ENCODE results near the gene EOGT.

Gene EOGT

GRCh38 chr3:68963891-68964290 lies 49.6 kb downstream of the EOGT start:
- in situ Hi-C loops (cut with HindIII; ENCODE audit: low sequenced_read_pairs), result no loop called here

- in situ Hi-C loops (cut with HindIII; ENCODE audit: low sequenced_read_pairs), result no loop called here
Observed at GRCh38 chr3:68963376-68963775, 50.1 kb downstream of the EOGT start.

- in situ Hi-C loops (cut with HindIII; ENCODE audit: low sequenced_read_pairs), result no loop called here
Observed at GRCh38 chr3:68958932-68959331, 54.6 kb downstream of the EOGT start.

- in situ Hi-C loops (cut with HindIII; ENCODE audit: low sequenced_read_pairs), result no loop called here
Observed at GRCh38 chr3:68957895-68958294, 55.6 kb downstream of the EOGT start.

GRCh38 chr3:68953816-68954444 lies 59.6 kb downstream of the EOGT start:
- in situ Hi-C loops (cut with HindIII; ENCODE audit: low sequenced_read_pairs), result no loop called here

- in situ Hi-C loops (cut with HindIII; ENCODE audit: low sequenced_read_pairs), result no loop called here
Observed at GRCh38 chr3:68945225-68945624, 68.3 kb downstream of the EOGT start.

GRCh38 chr3:68943753-68944500 lies 69.6 kb downstream of the EOGT start:
- in situ Hi-C loops (cut with HindIII; ENCODE audit: low sequenced_read_pairs), result no loop called here

GRCh38 chr3:68941055-68941454 lies 72.4 kb downstream of the EOGT start:
- in situ Hi-C loops (cut with HindIII; ENCODE audit: low sequenced_read_pairs), result no loop called here

GRCh38 chr3:68936856-68937255 lies 76.6 kb downstream of the EOGT start:
- in situ Hi-C loops (cut with HindIII; ENCODE audit: low sequenced_read_pairs), result no loop called here

GRCh38 chr3:68935778-68936177 lies 77.7 kb downstream of the EOGT start:
- in situ Hi-C loops (cut with HindIII; ENCODE audit: low sequenced_read_pairs), result no loop called here

GRCh38 chr3:68931406-68932149 lies 81.9 kb downstream of the EOGT start:
- in situ Hi-C loops (cut with HindIII; ENCODE audit: low sequenced_read_pairs), result no loop called here

Data from DLD1 (cell line).